ENCODE results near the gene CDCA7.
"Not testable (repeated sequence)": the region's sequence is repeated elsewhere in the genome, so short reads cannot be mapped to it uniquely, and the experiment has no call there.

CDCA7 gene

DNA sequence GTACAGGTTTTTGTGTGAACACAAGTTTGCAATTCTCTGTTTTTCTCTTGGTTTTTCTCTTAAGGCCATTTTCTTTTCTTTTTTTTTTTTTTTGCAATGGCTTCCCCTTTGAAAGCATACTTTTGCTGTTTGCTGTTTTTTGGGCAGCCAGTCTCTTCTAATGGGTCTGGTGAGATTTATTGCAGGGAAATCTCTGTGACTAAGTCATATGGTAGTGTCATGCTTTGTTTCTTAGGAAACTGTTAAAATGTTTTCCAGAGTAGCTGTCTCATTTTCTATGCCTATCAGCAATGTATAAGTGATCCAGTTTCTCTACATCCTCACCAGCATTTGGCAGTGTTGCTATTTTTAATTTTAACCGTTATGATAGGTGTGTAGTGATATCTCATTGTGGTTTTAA lies 27.9 kb upstream of the CDCA7 start (continued):
- TF ChIP-seq OSR1 (CRISPR knock-in tag; IDR thresholded peaks at IDR 0.05) (no peak), ARNTL (CRISPR knock-in tag; IDR thresholded peaks at IDR 0.05; ENCODE audit: borderline replicate concordance, low read depth) (no peak), TSHZ2 (CRISPR knock-in tag; IDR thresholded peaks at IDR 0.05) (no peak), BACH2 (CRISPR knock-in tag; IDR thresholded peaks at IDR 0.05; ENCODE audit: borderline replicate concordance) (no peak)

DNA sequence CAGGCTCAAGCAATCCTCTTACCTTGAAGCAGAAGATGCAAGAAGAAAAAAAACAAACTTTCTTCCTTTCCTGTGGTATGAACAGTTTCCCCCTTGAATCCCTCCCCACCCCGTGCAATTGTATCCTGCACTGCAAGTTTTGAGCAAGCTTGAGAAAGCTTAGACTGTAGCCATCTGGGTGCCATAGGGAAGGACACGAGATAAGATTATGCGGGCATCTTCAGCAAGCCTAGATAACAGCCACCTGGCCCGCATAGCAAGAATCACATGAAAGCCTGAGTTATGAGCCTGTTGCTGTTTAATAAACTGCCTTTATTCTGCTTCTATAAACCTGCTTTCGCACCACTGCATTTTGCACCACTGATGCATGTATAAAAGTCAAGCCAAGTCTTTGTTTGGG lies 27.3 kb upstream of the CDCA7 start:
- ATAC-seq: no peak
- TF ChIP-seq ZNF565 (CRISPR knock-in tag; conservative IDR thresholded peaks at IDR 0.05; ENCODE audit: low read depth) (no peak), RARB (CRISPR knock-in tag; IDR thresholded peaks at IDR 0.05) (no peak)

DNA sequence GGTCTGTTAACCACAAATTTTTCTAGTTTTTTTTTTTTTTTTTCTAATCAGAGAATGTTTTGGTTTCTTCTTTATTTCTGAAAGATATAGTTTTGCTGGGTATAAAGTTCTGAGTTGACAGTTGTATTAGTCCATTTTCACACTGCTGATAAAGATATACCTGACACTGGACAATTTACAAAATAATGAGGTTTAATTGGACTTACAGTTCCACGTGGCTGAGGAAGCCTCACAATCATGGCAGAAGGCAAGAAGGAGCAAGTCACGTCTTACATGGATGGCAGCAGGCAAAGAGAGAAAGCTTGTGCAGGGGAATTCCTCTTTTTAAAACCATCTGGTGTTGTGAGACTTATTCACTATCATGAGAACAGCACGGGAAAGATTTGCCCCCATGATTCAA lies 21.7 kb upstream of the CDCA7 start:
- not testable (repeated sequence) for ATAC-seq

DNA sequence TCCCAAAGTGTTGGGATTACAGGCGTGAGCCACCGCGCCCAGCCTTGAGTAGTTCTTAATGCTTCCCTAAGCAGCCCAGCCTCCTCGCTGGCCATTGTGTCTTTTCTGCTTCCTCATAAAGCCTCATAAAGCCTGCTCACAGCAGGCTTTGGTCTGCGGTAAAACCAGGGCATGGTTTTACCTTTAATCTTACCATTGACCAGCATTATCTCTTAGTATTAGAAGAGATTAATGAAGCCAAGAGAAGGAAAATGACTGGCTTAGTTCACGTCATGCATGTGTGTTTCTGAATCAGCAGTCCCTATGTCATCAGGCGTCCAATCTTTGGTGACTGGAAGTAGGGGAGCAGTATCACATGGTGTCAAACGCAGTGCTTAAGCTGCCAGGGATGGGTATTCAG lies 14.9 kb upstream of the CDCA7 start:
- no peak for ATAC-seq

DNA sequence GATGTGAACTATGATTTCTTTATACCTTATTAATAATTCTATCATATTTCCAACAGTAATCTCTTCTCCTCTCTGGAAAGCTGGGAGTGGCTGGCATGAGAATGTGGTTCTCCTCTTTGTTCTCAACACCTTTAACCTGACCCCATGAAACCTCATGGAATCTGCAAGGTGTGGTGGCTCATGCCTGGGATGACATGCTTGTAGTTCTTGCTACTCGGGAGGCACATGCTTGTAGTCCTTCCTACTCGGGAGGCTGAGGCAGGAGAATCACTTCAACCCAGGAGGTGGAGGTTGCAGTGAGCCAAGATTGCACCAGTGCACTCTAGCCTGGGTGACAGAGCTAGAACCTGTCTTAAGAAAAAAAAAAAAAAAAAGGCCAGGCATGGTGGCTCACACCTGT lies 10.8 kb upstream of the CDCA7 start:
- no peak for ATAC-seq
- TF ChIP-seq, protein P1, sequence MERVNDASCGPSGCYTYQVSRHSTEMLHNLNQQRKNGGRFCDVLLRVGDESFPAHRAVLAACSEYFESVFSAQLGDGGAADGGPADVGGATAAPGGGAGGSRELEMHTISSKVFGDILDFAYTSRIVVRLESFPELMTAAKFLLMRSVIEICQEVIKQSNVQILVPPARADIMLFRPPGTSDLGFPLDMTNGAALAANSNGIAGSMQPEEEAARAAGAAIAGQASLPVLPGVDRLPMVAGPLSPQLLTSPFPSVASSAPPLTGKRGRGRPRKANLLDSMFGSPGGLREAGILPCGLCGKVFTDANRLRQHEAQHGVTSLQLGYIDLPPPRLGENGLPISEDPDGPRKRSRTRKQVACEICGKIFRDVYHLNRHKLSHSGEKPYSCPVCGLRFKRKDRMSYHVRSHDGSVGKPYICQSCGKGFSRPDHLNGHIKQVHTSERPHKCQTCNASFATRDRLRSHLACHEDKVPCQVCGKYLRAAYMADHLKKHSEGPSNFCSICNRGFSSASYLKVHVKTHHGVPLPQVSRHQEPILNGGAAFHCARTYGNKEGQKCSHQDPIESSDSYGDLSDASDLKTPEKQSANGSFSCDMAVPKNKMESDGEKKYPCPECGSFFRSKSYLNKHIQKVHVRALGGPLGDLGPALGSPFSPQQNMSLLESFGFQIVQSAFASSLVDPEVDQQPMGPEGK (CRISPR knock-in tag; IDR thresholded peaks at IDR 0.05; ENCODE audit: borderline replicate concordance): no peak
- TF ChIP-seq CREB5 (CRISPR knock-in tag; IDR thresholded peaks at IDR 0.05; ENCODE audit: low read depth): no peak
- no peak for TF ChIP-seq ZNF70 (CRISPR knock-in tag; IDR thresholded peaks at IDR 0.05)
- TF ChIP-seq POU6F1 (CRISPR knock-in tag; IDR thresholded peaks at IDR 0.05; ENCODE audit: borderline replicate concordance, low read depth): no peak
- TF ChIP-seq RARB (CRISPR knock-in tag; IDR thresholded peaks at IDR 0.05): no peak
- no peak for TF ChIP-seq CSRNP3 (CRISPR knock-in tag; IDR thresholded peaks at IDR 0.05)
- no peak for TF ChIP-seq ZFP3 (CRISPR knock-in tag; IDR thresholded peaks at IDR 0.05)
- TF ChIP-seq CSDC2 (CRISPR knock-in tag; IDR thresholded peaks at IDR 0.05): no peak
- no peak for TF ChIP-seq SNAI2 (CRISPR knock-in tag; IDR thresholded peaks at IDR 0.05)
- TF ChIP-seq ARNTL (CRISPR knock-in tag; IDR thresholded peaks at IDR 0.05; ENCODE audit: borderline replicate concordance, low read depth): no peak
- TF ChIP-seq TCF4 (CRISPR knock-in tag; IDR thresholded peaks at IDR 0.05; ENCODE audit: borderline replicate concordance): no peak
- no peak for TF ChIP-seq PPARA (CRISPR knock-in tag; IDR thresholded peaks at IDR 0.05; ENCODE audit: borderline replicate concordance)
- TF ChIP-seq ZFP30 (CRISPR knock-in tag; IDR thresholded peaks at IDR 0.05): no peak
- no peak for TF ChIP-seq OSR1 (CRISPR knock-in tag; IDR thresholded peaks at IDR 0.05)

More for the DNA sequence above, 14.9 kb upstream of the CDCA7 start:
- no peak for TF ChIP-seq POU6F1 (CRISPR knock-in tag; IDR thresholded peaks at IDR 0.05; ENCODE audit: borderline replicate concordance, low read depth)
